GM19438 (cell line): Measurements from ENCODE around the gene CACUL1.
A peak's percentile ranks its signal among the peaks of the same experiment; 100 is the strongest.

Experiments
- ATAC-seq: cut with Tn5 transposase; IDR thresholded peaks from one replicate; pipeline ENCODE4 v1.9.1; 2021; ENCODE audit warnings: low read depth; ENCODE audit not compliant: unreplicated experiment

The CACUL1 gene

DNA sequence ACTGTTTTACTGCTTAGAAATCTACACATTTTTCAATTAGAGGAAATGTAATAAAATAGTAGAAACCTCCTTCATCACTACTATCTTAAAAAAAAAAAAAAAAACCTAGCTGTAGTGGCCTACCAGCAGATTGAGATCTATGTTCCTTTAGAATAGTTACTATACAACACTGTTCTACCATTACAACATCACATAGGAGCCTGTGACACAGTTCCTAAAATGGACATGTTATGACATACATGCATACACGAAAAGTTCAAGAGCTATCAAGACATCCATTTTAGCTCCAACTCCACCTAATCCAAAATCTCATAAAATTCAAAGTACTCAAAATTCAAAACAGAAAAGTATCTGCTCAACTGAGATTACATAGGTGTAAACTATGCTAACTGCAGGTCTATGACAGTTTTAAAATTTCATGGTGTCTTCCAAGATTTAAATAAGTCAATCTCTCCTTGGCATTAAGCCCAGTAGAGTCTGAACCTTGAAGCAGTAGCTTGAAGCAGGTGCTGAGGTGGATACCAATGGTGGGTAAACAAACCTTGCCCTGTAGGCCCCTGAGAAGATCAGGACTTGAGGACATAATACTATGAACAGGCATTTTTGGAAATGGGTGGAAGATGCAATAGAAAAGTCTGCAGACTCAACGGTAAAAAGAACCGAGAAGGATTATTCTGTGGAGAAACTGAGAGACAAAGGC lies 17.0 kb downstream of the CACUL1 start:
- no peak for ATAC-seq

DNA sequence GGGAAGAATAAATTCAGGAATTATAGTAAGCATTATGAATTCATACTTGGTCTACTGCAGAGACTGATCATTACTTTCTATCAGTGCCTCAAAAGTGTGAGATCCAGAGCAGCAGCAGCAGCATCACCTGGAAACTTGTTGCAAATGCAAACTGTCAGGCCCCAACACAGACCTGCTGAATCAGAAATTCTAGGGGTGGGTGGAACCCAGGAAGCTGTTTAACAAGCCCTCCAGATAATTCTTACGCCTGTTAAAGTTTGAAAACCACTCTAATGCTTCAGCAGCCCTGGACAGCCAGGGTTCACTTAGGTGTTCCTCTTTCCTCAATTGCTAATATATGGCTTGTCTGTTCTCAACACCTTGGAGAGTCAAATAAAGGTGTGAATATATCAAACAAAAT lies 19.5 kb downstream of the CACUL1 start:
- ATAC-seq, result no peak

DNA sequence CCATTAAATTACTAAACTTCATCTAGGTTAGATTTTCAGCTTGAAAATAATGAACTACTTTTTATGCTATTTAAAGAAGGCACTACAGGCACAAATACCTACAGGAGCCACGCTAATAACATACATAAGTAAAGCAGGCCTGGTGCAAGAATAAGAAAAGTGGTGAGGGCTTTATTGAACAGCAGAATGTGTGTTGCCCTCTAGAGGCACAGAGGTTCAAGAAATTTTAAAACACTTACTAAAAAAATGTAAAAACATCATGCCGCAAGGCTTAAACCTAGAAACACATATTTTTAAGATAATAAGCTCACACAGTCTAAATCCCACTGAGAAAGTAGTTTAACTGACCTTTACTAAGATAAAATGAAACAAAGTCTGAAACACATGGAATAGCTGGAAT lies 20.3 kb downstream of the CACUL1 start:
- ATAC-seq, result no peak

DNA sequence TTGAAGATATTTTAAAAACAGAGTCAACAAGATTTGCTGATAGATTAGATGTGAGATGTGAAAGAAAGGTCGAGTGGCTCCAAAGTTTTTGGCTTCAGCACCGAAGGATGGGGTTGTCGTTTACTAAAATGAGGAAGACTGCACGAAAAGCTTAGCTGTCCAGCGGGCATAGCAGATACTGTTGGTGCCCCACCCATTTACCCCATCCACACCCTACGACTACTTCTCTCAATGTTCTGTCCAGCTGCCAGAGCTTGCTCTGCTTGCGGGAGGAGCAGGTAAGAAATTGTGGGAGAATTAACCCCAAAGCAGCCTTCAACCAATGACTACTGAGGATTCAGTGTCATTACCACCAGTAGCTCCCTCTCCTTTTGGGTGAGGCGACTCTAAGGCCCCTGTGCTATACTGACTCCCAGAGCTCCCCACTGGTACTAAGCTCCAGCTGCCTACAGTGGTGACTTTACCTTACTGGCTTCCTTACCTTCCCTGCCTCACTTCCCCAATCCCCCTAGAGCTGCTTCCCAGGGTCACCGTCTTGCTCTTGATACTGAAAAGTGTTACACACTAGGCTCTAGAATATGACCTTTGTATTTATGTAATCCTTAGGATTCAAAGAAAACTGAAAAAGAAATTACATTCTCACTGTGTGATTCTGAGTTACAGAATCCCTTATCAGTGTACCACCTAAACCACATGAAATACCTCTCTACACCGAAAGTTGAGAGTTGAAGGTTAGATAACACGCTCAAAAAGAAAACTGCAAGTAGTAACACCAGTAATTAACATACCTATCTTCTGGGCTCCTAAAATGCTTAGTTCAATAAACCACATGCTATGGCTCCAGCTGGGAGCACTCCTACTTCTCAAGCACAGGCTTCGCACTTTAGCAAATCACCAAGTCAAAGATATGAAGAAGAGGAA lies 22.3 kb downstream of the CACUL1 start:
- ATAC-seq, result peak; percentile 50

DNA sequence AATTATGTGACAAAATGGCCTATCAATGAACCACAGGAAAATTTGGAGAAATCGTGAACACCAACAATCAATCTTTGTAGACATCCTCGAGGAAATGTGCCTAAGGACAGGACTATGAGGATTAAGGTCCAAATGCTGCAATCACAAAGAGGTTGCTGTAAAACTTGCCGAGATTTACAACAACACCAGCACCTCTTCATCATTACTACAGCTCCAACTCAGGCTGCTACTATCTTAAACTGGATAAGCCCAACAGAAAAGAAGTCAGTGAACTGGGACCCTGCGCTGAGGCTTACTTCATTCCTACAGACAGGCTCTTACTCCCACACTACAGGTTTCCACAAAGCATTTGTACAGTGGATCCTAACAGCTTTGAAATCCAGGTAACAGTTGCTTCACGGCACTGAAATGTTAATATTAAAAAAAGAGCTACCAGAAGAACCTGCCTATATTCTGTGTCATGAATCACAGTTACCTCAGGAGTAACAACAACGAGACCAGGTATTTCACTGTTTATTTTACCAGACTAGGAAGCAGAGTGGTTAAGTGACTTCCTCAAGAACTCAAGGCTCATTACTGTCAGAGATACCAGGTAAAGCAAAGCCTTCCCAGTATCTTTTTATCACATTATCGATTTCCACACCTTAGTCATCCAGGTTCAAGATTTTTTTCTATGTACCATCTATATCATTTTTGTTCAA lies 23.9 kb downstream of the CACUL1 start:
- ATAC-seq, result no peak

DNA sequence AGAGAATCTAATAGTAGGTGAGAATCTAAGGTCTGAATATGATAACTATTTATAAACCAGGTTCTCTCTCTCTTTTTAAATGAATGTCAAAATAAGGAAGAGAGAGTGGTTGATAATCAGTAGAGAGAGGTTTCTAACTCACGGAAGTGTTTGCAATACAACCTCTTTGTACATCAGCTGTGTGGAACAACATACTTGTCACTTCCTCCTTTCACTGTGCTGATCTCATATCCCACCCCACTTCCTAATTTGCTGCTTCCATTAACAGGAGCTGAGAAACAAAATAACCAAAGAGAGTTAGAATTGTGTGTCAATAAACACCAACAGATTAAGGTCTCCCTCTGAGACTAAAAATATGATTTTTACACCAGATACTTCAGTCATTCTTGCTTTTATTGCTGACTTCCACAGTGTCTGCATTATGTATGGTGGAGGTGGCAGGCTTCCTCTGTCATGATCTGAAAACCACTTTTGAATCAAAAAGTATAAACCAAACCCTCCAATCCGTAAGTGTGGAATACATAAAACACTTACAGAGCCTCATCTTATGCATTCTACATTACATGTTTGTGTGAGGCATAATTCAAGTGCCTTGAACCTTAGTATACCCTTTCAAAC lies 25.0 kb downstream of the CACUL1 start:
- ATAC-seq, result peak; percentile 76

DNA sequence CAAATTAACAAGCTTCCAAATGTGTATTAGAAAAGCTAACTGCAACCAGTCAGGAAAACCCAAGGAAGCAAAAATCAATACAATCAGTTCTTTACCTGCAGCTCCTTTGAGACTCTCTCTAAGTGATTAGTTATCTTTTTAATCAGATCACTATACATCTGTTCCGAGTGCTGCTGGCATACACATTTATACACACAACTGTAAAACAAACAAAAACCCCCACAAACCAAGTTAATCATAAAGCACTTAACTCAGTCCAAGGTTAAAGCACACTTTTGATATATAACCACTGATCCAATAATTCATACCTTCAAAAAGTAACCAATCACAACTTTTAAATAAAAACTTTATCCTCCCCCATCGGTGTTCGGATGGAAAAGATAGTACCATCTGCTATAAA lies 25.6 kb downstream of the CACUL1 start:
- ATAC-seq, result no peak

DNA sequence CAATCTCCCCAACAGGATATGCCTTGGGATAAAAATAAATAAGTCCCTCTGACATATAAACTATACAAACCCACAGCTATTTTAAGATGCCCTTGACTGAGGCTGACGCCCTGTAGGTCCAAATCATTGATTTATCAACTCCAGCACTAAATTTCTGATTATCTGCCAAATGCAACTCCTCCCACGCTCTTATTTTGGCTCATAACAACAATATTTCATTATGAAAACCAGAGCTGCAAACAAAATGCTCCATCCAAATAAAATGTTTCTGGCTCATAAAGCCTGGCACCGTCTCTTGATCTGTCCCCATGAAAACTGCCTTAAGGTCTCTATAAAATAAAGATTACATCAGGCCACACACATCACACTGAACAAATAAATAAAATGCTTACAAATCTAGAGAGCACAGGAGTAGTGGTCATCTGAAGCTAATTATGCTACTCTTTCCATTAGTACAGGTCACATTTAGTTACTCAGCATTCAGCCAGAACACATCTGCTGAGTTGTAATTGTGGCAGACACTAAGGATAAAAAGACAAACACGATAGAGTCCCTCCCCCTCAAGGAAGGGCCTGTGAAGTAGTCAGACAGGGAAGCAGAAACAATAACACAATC lies 28.8 kb downstream of the CACUL1 start:
- ATAC-seq, result no peak

DNA sequence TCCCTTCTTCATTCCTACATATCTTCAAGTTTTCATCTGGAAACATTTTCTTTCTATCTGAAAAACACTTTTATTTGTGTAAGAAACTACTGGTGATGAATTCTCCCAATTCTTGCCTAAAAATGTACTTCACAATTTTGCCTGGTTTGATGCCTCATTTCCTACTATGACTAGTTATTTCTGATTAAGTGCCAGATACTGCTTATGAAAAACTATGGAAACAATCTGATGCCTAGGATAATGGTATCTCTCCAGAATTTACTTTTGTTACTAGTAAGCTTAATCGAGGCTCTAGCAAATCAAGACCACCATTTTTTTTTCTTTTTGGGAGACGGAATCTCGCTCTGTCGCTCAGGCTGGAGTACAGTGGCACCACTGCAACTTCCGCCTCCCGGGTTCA lies 31.3 kb downstream of the CACUL1 start:
- ATAC-seq, result no peak

DNA sequence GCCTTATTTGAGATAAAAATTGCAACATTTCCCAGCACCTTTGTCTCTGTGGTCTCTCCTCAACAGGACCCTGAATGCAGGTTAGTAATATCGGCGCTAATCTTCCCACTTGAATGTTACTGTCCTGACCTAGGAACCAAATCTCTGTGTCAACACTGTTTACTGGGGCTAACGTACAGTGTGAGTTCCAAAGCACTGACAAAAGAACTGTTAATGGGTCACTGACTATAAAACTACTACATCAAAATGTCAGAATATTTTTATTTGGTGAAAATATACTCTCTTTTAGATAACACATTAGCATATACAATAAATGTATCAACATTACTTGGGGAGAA lies 33.3 kb downstream of the CACUL1 start:
- no peak for ATAC-seq

DNA sequence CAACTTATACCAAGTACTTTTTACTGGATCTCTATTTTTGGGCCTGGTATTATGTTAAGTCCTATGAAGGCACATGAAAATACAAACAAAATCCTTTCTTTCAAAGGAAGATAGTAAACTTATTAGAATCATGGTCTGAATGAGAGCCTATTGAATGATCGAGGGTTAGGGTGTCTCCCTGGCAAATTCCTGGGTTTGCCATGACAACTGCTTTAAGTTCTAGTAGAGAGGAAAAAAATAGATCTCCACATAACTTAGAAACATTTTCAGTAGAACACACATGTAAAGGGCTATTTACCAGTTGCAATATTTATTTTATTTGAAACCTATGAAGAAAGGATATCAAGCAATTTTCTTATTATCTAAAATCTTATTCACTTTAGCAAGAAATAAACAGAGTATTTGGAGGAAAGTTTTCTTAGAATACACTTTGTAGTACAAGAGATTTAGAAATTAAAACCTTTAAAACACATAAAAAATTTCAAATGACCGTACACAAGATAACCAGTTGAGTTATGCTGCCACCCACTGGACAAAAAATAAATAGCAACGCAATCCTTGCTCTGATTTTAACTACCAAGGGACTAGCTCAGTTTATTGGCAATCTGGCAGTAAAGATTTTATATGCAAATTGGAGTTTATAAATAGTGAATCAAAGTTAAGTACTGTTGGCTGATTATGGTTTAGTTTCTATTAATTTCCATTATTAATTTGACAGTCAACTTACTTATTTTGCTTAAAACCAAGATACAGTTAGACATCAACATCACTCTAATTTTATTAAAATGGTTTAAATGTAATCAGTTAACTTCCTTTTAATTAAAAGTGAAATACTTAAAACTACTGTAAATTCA lies 33.9 kb downstream of the CACUL1 start:
- peak; percentile 65 for ATAC-seq

DNA sequence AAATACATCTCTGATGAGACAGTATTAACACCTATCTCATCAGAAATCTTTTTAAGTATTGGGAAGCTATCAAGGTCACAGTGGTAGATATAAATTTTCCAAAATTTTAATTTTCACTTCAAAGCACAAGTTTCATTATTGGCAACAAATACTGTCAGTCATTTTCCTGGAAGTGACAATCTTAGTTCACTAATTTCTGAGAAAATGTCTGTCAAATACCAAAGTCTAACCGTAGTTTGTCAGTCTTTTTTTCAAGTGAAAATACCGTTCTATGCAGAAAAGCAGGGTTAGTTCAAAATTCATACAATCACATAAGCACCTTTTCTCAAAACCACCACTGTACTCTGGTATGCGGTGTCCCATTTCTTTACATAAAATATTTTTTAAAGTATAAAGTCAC lies 40.4 kb downstream of the CACUL1 start:
- ATAC-seq, result no peak

DNA sequence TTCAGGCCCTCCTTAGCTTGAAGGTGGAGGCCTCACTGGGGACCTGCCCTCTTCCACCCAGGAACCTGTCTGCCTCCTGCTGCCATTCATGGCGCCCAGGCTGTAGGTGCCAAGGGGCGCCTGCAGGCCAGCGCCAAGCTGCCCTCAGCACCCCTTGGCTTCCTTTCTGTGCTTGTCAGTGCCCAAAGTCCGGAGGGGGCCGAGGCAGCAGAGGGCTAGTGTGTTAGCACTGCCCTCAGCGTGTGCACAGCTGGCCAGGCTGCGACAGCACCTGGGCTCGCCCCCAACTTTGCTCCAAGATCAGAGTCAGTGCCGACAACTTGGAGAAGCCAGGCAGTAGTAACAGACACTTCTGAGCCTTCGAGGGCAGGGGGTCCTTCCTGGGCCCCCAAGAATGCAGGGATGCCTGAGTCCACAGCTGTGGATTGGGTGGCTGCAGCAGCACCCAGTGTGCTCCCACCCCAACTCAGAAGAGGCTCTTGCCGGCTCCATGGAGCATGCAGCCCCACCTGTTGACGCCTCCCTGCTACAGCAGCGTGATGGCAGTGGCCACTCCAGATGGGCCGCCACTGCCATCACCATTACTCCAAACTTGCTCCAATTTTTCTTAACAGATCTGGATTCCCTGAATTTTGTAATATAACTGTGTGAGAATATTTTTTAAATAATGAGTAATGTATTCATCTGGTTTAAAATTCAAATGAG lies 41.7 kb downstream of the CACUL1 start:
- no peak for ATAC-seq

DNA sequence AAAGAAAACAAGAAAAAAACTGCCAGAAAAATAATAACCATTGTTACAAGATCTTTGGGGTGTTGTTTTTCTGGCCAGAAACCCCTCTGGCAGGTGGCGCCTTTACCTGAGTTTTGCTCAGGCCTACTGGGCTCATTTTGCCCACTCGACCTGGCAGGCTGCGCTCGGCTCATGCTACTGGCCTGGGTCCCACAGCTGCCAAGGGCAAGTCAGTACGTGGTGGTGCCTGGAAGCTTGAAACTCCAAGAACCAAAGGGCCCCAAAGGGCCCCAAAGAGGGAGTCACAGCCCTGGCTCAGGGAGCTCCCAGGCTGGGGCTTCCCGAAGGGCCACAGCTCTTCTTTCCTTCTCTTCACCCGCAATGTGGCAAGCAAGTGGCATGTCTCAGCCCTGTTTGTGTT lies 42.7 kb downstream of the CACUL1 start:
- no peak for ATAC-seq

DNA sequence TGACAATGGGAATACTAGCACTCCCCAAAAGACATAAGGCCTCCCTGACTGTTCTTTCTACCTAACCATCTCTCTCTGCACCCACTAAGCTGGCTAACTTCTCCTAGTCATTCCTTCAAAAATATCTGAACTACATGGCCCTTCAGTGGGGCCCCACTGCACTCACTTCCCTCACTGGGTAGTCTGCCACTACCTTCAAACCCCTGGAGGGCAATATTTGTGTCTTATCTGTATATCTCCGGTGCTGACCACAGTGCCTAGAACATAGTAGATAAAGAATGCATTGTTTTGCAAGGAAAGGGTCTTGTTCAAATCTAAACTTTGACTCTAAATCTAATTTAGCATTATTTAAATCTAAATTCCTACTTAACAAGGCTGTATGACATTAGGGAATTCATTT lies 44.3 kb downstream of the CACUL1 start:
- no peak for ATAC-seq

DNA sequence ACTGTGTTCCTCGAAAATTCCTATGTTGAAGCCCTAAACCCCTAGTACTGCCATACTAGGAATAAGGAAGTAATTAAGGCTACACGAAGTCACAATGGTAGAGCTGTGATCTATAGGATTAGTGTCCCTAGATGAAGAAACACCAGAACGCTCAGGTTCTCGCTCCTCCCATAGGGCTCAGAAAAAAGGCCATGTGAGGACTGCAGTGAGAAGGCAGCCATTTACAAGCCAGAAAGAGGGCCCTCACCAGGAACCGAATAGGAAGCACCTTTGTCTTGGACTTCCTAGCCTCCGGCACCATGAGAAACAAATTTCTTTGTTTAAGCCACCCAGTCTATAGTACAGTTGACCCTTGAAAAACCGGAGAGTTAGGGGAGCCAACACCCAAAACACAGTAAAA lies 46.2 kb downstream of the CACUL1 start:
- no peak for ATAC-seq

DNA sequence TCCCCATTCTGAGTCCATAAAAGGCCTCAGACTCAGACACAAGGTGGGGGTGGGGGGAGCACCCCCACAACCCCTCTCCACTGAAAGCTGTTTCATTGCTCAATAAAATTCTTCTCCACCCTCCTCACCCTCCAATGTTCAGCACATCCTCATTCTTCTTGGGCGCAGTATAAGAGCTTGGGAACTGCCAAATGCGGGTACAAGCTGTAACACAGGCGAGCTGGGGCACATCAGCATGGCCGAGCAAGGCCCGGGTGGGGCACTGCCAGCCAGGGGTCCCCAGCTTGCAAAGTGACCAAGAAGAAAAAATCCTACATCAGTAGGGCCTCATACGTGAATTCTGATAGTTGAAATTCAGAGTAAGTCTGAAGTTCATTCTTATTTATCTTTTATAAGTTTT lies 50.1 kb downstream of the CACUL1 start:
- no peak for ATAC-seq

DNA sequence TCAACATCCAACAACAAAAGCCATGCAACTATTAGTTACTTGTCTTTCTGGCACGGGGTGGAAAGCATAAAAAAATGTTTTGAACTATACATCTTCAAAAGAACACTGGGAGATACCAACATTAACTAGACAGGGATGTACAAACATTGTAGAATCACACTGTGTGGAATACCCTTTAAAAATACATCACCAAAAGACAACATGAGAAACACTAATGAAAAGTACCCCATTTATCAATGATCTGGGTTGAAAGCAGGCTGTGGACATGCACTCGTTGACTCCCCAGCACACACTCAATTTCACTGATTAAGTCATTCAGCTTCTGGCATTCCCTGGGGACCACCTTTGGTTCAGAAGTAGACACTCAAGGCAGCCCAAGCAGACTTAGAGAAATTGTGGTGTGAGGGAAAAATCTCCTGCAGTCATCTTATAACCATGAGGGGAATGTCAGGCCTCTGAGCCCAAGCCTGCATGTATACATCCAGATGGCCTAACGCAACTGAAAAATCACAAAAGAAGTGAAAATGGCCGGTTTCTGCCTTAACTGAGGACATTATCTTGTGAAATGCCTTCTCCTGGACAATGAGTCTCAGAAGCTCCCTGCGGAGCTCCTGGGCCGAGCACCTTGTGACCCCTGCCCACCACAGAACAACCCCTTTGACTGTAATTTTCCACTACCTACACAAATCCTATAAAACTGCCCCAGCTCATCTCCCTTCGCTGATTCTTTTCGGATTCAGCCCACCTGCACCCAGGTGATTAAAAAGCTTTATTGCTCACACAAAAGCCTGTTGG lies 53.0 kb downstream of the CACUL1 start:
- ATAC-seq, result no peak
